ENCODE measurements around the gene KIF27.
A peak's percentile ranks its signal among the peaks of the same experiment; 100 is the strongest.
"Not testable (repeated sequence)": the region's sequence is repeated elsewhere in the genome, so short reads cannot be mapped to it uniquely, and the experiment has no call there.

KIF27 gene

DNA sequence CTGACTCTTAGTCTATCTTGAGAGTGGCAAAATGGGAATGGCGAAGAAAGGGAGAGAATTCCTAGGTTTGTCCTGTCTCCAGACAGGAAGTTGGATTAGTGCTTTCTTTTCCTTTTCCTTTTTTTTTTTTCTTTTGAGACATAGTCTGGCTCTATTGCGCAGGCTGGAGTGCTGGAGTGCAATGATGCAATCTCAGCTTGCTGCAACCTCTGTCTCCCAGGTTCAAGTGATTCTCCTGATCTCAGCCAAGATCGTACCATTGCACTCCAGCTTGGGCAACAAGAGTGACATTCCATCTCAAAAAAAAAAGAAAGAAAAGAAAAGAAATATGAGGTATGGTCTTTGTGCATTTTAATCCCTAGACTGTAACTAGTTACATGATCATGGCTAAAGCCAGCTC, 12.6 kb upstream of the KIF27 start:
- no peak for DNase-seq (ENCODE audit: low spot score)

DNA sequence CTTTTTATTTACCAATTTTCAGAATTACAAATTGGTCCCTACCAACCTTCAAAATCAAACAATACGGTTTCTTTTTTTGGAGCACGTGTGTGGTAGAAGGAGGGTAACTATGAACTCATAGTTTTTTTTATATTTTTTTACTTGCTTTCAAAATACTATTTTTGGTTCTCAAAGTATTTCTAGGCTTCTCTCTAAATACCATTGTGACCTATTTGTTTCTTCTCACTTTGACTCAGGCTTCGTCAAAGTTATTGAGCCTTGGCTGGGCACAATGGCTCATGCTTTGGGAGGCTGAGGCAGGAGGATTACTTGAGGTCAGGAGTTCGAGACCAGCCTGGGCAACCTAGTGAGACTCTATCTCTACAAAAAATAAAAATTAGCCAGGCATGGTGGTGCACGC, 11.6 kb upstream of the KIF27 start:
- no peak for DNase-seq (ENCODE audit: low spot score)

DNA sequence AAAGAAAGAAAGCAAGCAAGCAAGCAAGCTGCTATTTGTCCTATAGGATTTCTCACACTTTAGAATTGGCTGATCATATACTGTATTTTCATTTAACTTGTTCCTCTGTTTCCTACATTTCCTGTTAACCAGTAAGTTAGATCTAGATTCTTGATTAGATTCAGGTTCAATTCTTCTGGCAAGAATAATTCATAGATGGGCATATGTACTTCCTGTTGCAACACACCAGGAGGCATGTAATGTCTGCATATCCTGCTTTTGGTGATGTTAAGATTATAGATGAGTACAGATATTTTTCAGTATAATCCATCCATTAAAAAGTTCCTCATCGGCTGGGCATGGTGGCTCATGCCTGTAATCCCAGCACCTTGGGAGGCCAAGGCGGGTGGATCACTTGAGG, 10.8 kb upstream of the KIF27 start:
- DNase-seq (ENCODE audit: low spot score) = no peak

GRCh38 chr9:83930881-83931280, 9.6 kb upstream of the KIF27 start:
- DNase-seq (ENCODE audit: low spot score) = no peak

GRCh38 chr9:83927591-83927990, 6.4 kb upstream of the KIF27 start:
- no peak for DNase-seq (ENCODE audit: low spot score)

DNA sequence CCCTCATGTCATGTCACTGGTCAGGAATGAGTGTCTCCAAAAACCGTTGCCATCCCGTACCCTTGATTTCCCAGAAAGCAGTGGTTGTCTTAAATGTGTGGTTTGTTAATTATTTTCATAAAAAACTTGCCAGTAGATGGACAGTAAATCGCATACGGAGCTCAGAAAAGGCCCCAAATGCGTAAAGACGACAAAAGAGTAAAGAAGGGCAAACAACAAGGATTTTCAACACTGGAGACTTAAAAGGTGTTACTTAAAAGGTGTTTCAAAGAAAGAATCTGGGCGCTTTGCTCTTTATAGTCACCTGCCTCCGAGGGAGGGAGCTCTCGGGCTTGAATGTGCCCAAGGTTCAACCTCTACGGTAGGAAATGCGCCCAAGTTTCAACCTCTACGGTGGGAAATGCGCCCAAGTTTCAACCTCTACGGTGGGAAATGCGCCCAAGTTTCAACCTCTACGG, 734 bp downstream of the KIF27 start:
- DNase-seq (ENCODE audit: low spot score) = no peak

- DNase-seq (ENCODE audit: low spot score) = no peak
These were observed 2.1 kb downstream of the KIF27 start for GRCh38 chr9:83919111-83919510.

DNA sequence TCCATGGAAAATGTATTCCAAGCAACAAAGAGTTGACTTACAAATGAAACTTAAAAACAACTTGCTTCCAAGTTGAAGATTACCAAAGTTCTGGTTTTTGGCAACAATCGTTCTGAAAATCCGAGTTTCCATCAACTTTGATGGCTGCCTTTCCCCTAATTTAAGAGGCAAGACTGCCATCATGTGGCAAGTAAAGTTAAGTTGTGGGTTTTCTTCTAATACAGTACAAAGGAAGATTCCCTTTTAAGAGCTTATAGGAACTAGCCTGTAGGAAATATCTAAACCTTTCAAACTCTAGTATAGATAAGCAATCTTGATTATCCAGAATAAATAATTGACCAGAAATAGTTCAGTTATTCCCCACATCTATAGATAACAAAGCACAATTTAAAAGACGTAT, 9.0 kb downstream of the KIF27 start:
- DNase-seq (ENCODE audit: low spot score) = peak; percentile 53

GRCh38 chr9:83906144-83906543, 15.1 kb downstream of the KIF27 start:
- no peak for DNase-seq (ENCODE audit: low spot score)

DNA sequence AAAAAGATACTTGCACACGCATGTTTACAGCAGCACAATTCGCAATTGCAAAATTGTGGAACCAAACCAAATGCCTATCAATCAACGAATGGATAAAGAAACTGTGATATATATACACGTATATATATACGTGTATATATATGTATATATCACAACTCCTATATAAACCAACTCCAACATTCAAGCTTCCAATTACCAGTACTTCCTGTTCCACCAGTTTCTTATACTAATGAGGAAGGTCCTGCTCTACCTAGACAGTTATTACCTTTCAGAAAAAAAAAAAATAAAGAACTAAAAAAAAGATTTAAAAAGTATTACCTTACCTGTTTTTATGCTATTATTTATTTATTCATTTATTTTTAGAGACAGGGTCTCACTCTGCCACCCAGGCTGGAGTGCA, 20.6 kb downstream of the KIF27 start:
- not testable (repeated sequence) for DNase-seq (ENCODE audit: low spot score)

- not testable (repeated sequence) for DNase-seq (ENCODE audit: low spot score)
These were observed 26.9 kb downstream of the KIF27 start for GRCh38 chr9:83894301-83894700.

GRCh38 chr9:83886498-83886897, 34.7 kb downstream of the KIF27 start:
- DNase-seq (ENCODE audit: low spot score) = not testable (repeated sequence)

GRCh38 chr9:83885559-83886240, 35.5 kb downstream of the KIF27 start:
- not testable (repeated sequence) for DNase-seq (ENCODE audit: low spot score)

DNA sequence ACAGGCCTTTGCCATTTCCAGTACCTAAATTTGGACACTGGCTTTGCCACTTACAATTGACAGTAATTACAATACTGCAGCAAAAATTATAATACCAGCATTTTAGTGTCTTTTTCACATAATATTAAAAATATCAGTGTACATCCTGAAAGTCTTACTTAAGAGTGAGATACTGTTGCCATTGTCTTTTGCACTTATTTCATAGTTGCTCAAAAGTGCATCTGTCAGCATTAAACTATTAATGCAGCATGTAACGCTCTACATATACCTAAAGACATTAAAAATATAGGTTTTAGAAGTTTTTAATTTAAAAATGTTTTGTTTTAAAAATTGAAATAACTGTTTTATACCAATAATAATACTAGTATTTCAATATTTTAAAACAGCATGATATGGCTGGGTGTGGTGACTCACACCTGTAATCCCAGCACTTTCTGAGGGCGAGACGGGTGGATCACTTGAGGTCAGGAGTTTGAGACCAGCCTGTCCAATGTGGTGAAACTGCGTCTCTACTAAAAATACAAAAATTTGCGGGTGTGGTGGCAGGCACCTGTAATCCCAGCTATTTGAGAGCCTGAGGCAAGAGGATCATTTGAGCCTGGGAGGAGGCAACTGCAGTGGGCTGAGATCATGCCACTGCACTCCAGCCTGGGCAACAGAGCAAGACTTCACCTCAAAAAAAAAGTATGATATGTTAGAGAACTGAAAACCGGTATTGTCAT, 39.4 kb downstream of the KIF27 start:
- not testable (repeated sequence) for DNase-seq (ENCODE audit: low spot score)

GRCh38 chr9:83875559-83875958, 45.7 kb downstream of the KIF27 start:
- DNase-seq (ENCODE audit: low spot score) = not testable (repeated sequence)

- DNase-seq (ENCODE audit: low spot score) = peak; percentile 4
These were observed 71.3 kb downstream of the KIF27 start for GRCh38 chr9:83849895-83850294.

GRCh38 chr9:83837070-83837643, 84.1 kb downstream of the KIF27 start:
- DNase-seq (ENCODE audit: low spot score) = not testable (repeated sequence)

GRCh38 chr9:83830426-83831071, 90.7 kb downstream of the KIF27 start:
- DNase-seq (ENCODE audit: low spot score) = not testable (repeated sequence)

- not testable (repeated sequence) for DNase-seq (ENCODE audit: low spot score)
These were observed 96.1 kb downstream of the KIF27 start for GRCh38 chr9:83824986-83825623.

DNA sequence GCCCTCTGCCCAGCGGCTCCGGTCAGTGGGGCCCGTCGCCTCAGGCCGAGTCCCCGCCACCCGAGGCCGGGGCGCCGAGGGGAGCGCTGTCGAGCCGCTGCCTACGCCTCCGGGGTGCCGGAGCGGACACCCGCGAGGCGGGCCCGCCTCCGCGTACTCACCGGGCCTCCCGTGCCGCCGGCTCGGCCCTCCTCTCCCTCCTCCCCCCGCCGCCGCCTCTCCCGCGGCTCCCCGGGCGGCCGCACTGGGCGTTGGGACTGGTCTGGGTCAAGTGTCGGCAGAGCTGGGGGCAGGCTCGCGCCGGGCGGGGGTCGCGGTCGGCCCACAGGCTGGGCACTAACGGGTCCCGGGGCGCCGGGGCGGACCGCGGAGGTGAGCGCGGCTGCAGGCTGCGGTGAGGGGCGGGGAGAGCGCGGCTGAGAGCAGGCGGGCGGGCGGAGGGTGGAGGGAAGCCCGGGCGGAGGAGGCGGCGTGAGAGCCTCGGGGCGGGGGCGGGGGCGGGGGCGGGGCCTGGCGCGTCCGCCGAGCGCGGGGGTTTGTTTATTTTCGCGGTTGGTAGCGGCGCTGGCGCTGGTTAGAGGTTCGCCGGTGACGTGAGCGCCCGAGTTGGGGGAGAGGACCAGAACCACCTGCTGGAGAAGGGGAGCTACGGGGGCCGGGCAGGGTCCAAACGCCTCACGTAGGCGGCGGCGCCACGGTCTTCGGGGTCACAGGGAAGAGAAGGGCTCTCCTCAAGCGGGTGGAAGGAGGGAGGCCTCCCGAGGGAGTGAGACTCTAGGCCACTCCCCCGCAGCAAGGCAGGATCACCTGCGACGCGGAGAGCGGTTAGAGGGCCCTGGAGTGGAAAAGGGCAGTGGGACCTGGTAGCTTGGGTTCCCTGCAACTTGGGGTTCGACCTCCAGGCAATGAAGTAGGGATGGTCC, 103.6 kb downstream of the KIF27 start, which contains the start of gene GKAP1:
GKAP1 (minus strand) TSS at position 414 of the 923 bp plus-strand sequence. CDS start 11,252 bp downstream, outside the sequence.
- DNase-seq (ENCODE audit: low spot score) = peak; percentile 79

DNA sequence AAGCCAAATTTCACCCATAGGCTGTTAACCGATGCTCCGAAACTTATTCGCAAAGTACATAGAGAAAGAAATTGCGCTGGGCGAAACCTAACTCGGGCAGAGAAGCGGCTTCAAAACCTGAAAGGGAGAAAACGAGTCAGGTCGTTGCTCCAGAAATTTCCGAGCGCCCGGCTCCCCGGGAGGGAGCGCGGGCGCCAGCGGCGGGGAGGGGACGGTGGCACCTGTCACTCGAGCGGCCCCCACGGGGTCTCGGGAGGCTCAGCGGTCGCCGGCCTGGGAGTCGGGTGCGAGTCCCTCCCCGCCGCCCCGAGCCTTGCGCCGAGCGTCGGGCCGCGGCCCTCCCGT, 104.2 kb downstream of the KIF27 start:
- DNase-seq (ENCODE audit: low spot score) = peak; percentile 54
